Measurements from ENCODE around the gene NRG3. TPM values are rescaled to one million over a fixed set of nuclear protein-coding genes. Genes with fewer than 3 reads are reported as not detected.
A peak's percentile ranks its signal among the peaks of the same experiment; 100 is the strongest.

The NRG3 gene
- total RNA-seq, 1 experiment from 2014 or later: 0.08 TPM

GRCh38 chr10:82737549-82737948 lies 862.6 kb downstream of the NRG3 start:
- no peaks in the 10 kb centered on the region for H3K9me3 ChIP-seq (ENCODE audit: control insufficient read depth, insufficient read depth, low read depth, low read length)
- ChIA-PET POLR2A (no interaction called here), CTCF (no interaction called here)
- H3K27me3 ChIP-seq (ENCODE audit: control insufficient read depth, insufficient read depth, low read length): no peaks in the 10 kb centered on the region
- in situ Hi-C loops (cut with HindIII; ENCODE audit: low pct_unique_long_range_greater_than_20kb, low sequenced_read_pairs): no loop called here
- H3K4me3 ChIP-seq (ENCODE audit: low read depth in 2 of 2, low read length in 2 of 2): no peak overlapping the region
- intact Hi-C loops (cut with micrococcal nuclease; ENCODE audit: unreplicated experiment): no loop called here
- TF ChIP-seq TCF7L2 (IDR thresholded peaks at IDR 0.05; ENCODE audit: low read depth, low read length) (no peak), SIN3A (IDR thresholded peaks at IDR 0.05; ENCODE audit: borderline replicate concordance, insufficient read depth, low read depth, low read length) (no peak), CTCF (IDR thresholded peaks at IDR 0.05) (no peak), POLR2AphosphoS5 (IDR thresholded peaks at IDR 0.05; ENCODE audit: low read depth, low read length) (no peak), REST (IDR thresholded peaks at IDR 0.05; ENCODE audit: insufficient read depth in 1 of 2, low read depth in 2 of 2, low read length in 1 of 2) (no peak)
- no peak for DNase-seq (ENCODE audit: low read depth, low spot score)
- ATAC-seq: no peak
- no peak overlapping the region for H3K27ac ChIP-seq (ENCODE audit: low read length)
- no peaks in the 10 kb centered on the region for H3K36me3 ChIP-seq (ENCODE audit: control insufficient read depth, insufficient read depth, low read length)
- no TSS peak for BruUV-seq (replicated peaks)
- no peaks in the 10 kb centered on the region for H3K4me1 ChIP-seq (ENCODE audit: control insufficient read depth, insufficient read depth, low read length)

- BruUV-seq (replicated peaks): no TSS peak
- Histone ChIP-seq H3K27ac (ENCODE audit: low read length) (no peak overlapping the region), H3K36me3 (ENCODE audit: control insufficient read depth, insufficient read depth, low read length) (no peaks in the 10 kb centered on the region), H3K4me3 (ENCODE audit: low read depth in 2 of 2, low read length in 2 of 2) (no peak overlapping the region), H3K4me1 (ENCODE audit: control insufficient read depth, insufficient read depth, low read length) (no peaks in the 10 kb centered on the region), H3K9me3 (ENCODE audit: control insufficient read depth, insufficient read depth, low read depth, low read length) (no peaks in the 10 kb centered on the region), H3K27me3 (ENCODE audit: control insufficient read depth, insufficient read depth, low read length) (no peaks in the 10 kb centered on the region)
- POLR2A ChIA-PET: no interaction called here
- DNase-seq (ENCODE audit: low read depth, low spot score) (no peak), ATAC-seq (no peak)
- intact Hi-C loops (cut with micrococcal nuclease; ENCODE audit: unreplicated experiment): no loop called here
- TF ChIP-seq CTCF (IDR thresholded peaks at IDR 0.05): no peak
- CTCF ChIA-PET: no interaction called here
- in situ Hi-C loops (cut with HindIII; ENCODE audit: low pct_unique_long_range_greater_than_20kb, low sequenced_read_pairs): no loop called here
These were observed 863.6 kb downstream of the NRG3 start for GRCh38 chr10:82738592-82738991.

GRCh38 chr10:82742478-82742877 lies 867.5 kb downstream of the NRG3 start:
- ATAC-seq (no peak), DNase-seq (ENCODE audit: low read depth, low spot score) (peak; percentile 2)
- ChIA-PET CTCF (no interaction called here), POLR2A (no interaction called here)
- Histone ChIP-seq H3K9me3 (ENCODE audit: control insufficient read depth, insufficient read depth, low read depth, low read length) (no peaks in the 10 kb centered on the region), H3K4me3 (ENCODE audit: low read depth in 2 of 2, low read length in 2 of 2) (no peak overlapping the region), H3K4me1 (ENCODE audit: control insufficient read depth, insufficient read depth, low read length) (no peaks in the 10 kb centered on the region), H3K27me3 (ENCODE audit: control insufficient read depth, insufficient read depth, low read length) (no peaks in the 10 kb centered on the region), H3K36me3 (ENCODE audit: control insufficient read depth, insufficient read depth, low read length) (no peaks in the 10 kb centered on the region), H3K27ac (ENCODE audit: low read length) (no peak overlapping the region)
- in situ Hi-C loops (cut with HindIII; ENCODE audit: low pct_unique_long_range_greater_than_20kb, low sequenced_read_pairs): no loop called here
- intact Hi-C loops (cut with micrococcal nuclease; ENCODE audit: unreplicated experiment): no loop called here
- BruUV-seq (replicated peaks): no TSS peak
- TF ChIP-seq REST (IDR thresholded peaks at IDR 0.05; ENCODE audit: insufficient read depth in 1 of 2, low read depth in 2 of 2, low read length in 1 of 2) (no peak), SIN3A (IDR thresholded peaks at IDR 0.05; ENCODE audit: borderline replicate concordance, insufficient read depth, low read depth, low read length) (no peak), CTCF (IDR thresholded peaks at IDR 0.05) (no peak), POLR2AphosphoS5 (IDR thresholded peaks at IDR 0.05; ENCODE audit: low read depth, low read length) (no peak), TCF7L2 (IDR thresholded peaks at IDR 0.05; ENCODE audit: low read depth, low read length) (no peak)

Data from Panc1 (cell line).